GM23248 (cell line): ENCODE results near the gene PYGO1.

Source experiments
- EZH2 ChIP-seq: fragments of 200-600 bp; sonication (generic); IDR thresholded peaks from 2 replicates; pipeline ENCODE4 v1.6.1; 2018; ENCODE audit warnings: antibody characterized with exemption, mild to moderate bottlenecking; ENCODE audit not compliant: insufficient read depth, poor library complexity, severe bottlenecking
- EZH2phosphoT487 ChIP-seq: fragments of 200-600 bp; sonication (generic); IDR thresholded peaks from 2 replicates; pipeline ENCODE4 v1.6.1; 2018; ENCODE audit warnings: antibody characterized with exemption, moderate library complexity, mild to moderate bottlenecking, low read depth; ENCODE audit not compliant: insufficient read depth

- TF ChIP-seq EZH2 (no peak), EZH2phosphoT487 (no peak)
Observed at GRCh38 chr15:55515991-55516776, 72.0 kb downstream of the PYGO1 start.
